ENCODE measurements around the gene VIPAS39. TPM values are rescaled to one million over a fixed set of nuclear protein-coding genes. Genes with fewer than 3 reads are reported as not detected.

The VIPAS39 gene
- total RNA-seq, 1 experiment from 2014 or later: 18.5 TPM

- peaks cover 46% of the 10 kb centered on the region for H3K27me3 Mint-ChIP-seq (ENCODE audit: low read depth)
- H3K36me3 Mint-ChIP-seq (ENCODE audit: insufficient read depth in 1 of 3, low read depth in 3 of 3): no peaks in the 10 kb centered on the region
- Histone ChIP-seq H3K4me1 (ENCODE audit: insufficient read depth, low read length) (no peaks in the 10 kb centered on the region), H4K20me1 (ENCODE audit: control insufficient read depth, insufficient read depth, insufficient read length) (no peaks in the 10 kb centered on the region), H4K91ac (ENCODE audit: insufficient read length, low read depth, low read length) (no peak overlapping the region), H3K9ac (ENCODE audit: extremely low read depth, insufficient read length, low read length) (no peak overlapping the region), H3K79me1 (ENCODE audit: insufficient read depth, low read depth, low read length, poor library complexity, severe bottlenecking) (no peaks in the 10 kb centered on the region), H4K8ac (replicated peaks; ENCODE audit: insufficient read length, low read depth, low read length) (no peak overlapping the region), H2BK20ac (ENCODE audit: low read depth, low read length, poor library complexity, severe bottlenecking) (no peak overlapping the region), H3T11ph (ENCODE audit: low read length) (no peak overlapping the region), H3K23me2 (ENCODE audit: insufficient read length, low read depth, low read length, poor library complexity, severe bottlenecking) (peaks cover 6% of the 10 kb centered on the region), H2BK120ac (ENCODE audit: low read depth, low read length, poor library complexity, severe bottlenecking) (no peak overlapping the region), H3K14ac (ENCODE audit: insufficient read depth, low read length) (no peak overlapping the region), H4K5ac (ENCODE audit: insufficient read length, low read depth, low read length) (no peak overlapping the region), H3K9me3 (ENCODE audit: control insufficient read depth, low read depth, low read length) (no peaks in the 10 kb centered on the region), H3K79me2 (ENCODE audit: insufficient read depth, low read length) (no peaks in the 10 kb centered on the region), H3K4ac (ENCODE audit: low read depth, low read length) (no peak overlapping the region), H3K56ac (ENCODE audit: insufficient read length, low read depth, low read length) (no peak overlapping the region), H3K23ac (ENCODE audit: insufficient read length, low read depth, low read length) (no peak overlapping the region), H3K27ac (ENCODE audit: insufficient read length, low read depth, low read length) (no peak overlapping the region), H3K18ac (ENCODE audit: insufficient read length, low read depth, low read length) (no peak overlapping the region), H2AFZ (ENCODE audit: low read length) (no peak overlapping the region), H2BK15ac (ENCODE audit: low read depth, low read length) (no peak overlapping the region), H3K27me3 (ENCODE audit: insufficient read depth, low read length) (peaks cover 21% of the 10 kb centered on the region), H2BK12ac (ENCODE audit: insufficient read length, low read depth, low read length) (no peak overlapping the region), H2BK5ac (ENCODE audit: insufficient read length, low read length) (no peak overlapping the region), H3K4me2 (ENCODE audit: insufficient read depth, insufficient read length, low read length) (no peak overlapping the region), H2AK5ac (ENCODE audit: insufficient read length, low read length) (no peak overlapping the region)
- no peak for DNase-seq
- H3K9me3 Mint-ChIP-seq: no peaks in the 10 kb centered on the region
- TF ChIP-seq, protein P1, sequence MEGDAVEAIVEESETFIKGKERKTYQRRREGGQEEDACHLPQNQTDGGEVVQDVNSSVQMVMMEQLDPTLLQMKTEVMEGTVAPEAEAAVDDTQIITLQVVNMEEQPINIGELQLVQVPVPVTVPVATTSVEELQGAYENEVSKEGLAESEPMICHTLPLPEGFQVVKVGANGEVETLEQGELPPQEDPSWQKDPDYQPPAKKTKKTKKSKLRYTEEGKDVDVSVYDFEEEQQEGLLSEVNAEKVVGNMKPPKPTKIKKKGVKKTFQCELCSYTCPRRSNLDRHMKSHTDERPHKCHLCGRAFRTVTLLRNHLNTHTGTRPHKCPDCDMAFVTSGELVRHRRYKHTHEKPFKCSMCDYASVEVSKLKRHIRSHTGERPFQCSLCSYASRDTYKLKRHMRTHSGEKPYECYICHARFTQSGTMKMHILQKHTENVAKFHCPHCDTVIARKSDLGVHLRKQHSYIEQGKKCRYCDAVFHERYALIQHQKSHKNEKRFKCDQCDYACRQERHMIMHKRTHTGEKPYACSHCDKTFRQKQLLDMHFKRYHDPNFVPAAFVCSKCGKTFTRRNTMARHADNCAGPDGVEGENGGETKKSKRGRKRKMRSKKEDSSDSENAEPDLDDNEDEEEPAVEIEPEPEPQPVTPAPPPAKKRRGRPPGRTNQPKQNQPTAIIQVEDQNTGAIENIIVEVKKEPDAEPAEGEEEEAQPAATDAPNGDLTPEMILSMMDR (conservative IDR thresholded peaks at IDR 0.05): no peak
- no peak overlapping the region for H3K27ac Mint-ChIP-seq
- H3K4me3 Mint-ChIP-seq: no peak overlapping the region
- no CpG with 5 or more reads among the region's 7 CpGs for WGBS (ENCODE audit: extremely low coverage, insufficient read length, low lambda C conversion rate)
- peaks cover 3 to 7% of the 10 kb centered on the region in 2 experiments for H3K4me1 Mint-ChIP-seq
These were observed 37.9 kb upstream of the VIPAS39 start for GRCh38 chr14:77495334-77495733.
